IPS-NIHi7 (cell line): Measurements from ENCODE around the gene TESK2.
A peak's percentile ranks its signal among the peaks of the same experiment; 100 is the strongest.
"Not testable (repeated sequence)": the region's sequence is repeated elsewhere in the genome, so short reads cannot be mapped to it uniquely, and the experiment has no call there.

Experiments
- DNase-seq: peaks from one replicate; pipeline ENCODE4 v3.0.0; 2012; ENCODE audit warnings: mixed read lengths; ENCODE audit errors: extremely low spot score

TESK2 gene, protein sequence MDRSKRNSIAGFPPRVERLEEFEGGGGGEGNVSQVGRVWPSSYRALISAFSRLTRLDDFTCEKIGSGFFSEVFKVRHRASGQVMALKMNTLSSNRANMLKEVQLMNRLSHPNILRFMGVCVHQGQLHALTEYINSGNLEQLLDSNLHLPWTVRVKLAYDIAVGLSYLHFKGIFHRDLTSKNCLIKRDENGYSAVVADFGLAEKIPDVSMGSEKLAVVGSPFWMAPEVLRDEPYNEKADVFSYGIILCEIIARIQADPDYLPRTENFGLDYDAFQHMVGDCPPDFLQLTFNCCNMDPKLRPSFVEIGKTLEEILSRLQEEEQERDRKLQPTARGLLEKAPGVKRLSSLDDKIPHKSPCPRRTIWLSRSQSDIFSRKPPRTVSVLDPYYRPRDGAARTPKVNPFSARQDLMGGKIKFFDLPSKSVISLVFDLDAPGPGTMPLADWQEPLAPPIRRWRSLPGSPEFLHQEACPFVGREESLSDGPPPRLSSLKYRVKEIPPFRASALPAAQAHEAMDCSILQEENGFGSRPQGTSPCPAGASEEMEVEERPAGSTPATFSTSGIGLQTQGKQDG

GRCh38 chr1:45490626-45491486, at the start of gene TESK2:
TSS of gene TESK2 (minus strand) at chr1:45491163. CDS start at chr1:45457785, 33,378 bp downstream.
- peak; percentile 98 for DNase-seq

DNA sequence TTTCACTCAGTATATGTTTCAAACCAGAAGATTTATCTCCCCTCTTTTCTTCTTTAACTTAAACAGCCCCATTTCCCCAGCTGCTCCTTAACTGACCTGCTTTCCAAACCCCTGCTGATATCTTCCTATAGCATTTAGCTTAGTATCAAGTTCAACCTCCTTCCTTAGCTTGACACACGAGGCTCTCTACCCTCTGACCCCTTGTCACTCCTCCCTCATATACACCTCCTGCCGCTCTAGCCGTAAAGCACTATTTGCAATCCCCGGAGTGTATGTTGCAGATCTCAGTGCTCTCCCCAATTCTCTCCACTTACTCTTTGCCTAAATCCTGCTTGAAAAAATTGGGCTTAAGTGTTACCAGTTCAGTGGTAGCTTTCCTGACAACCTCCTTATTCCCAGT, 45.9 kb upstream of the TESK2 start:
- DNase-seq, result no peak

DNA sequence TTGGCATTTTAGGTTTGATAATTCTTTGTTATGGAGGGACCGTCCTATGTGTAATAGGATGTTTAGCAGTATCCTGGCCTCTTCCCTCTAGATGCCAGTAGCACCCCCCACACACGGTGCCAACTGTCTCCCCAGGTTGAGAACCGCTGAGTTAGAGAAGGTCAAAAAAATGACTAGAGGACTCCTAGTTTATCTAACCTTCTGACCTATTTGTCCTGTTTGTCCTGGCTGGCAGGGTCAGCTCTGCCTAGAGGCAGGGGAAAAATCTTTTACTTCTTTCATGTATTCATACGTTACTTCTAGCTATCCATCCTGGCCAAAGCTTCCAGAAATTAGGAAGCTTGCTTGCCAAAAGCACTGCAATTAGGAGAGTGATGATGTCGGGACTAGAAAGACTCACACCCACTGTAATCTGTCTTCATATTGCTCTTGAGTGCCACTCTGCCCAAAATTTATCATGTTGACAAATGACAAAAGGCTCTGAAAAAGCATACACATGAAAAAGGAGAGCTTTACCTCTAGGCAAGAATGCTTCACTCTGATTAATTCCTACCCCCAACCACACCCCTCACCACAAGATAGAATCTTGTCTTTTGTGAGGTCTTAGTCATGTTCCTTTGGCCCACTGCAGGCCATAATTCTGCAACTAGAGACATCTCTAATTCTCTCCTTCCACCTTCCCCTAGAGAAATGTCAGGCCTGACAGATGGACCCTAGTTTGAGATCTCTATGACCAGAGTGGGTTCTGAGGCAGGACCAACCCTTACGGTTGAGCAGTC, 45.2 kb upstream of the TESK2 start:
- DNase-seq, result no peak

DNA sequence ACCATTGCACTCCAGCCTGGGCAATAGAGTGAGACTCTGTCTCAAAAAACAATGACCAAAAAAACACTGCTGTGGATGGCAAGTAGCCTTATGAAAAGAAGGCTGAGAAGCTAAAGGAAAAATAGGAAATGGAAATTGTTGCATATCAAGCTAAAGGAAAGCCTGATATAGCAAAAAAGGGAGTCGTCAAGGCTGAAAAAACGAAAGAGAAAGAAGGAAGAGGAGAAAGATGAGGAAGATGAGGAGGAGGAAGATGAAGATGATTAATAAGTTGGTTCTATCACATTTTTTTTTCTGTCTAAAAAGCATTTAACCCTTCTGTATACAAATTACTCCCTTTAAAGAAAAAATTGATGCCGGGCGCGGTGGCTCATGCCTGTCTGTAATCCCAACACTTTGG, 40.9 kb upstream of the TESK2 start:
- DNase-seq, result no peak

DNA sequence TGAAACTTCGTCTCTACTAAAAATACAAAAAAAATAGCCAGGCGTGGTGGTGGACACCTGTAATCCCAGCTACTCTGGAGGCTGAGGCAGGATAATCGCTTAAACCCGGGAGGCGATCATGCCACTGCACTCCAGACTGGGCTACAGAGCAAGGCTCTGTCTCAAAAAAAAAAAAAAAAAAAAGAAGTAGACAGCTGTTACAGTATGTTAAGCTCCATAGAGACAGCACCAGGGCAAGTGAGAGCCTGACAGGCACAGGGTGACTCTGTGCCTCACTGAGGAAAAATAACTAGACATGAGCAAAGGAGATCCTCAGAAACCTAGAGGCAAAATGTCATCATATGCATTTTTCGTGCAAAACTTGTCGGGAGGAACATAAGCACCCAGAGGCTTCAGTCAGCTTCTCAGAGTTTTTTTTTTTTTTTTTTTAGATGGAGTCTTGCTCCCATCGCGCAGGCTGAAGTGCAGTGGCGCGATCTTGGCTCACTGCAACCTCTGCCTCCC, 39.7 kb upstream of the TESK2 start:
- no peak for DNase-seq

- no peak for DNase-seq
Observed at GRCh38 chr1:45526135-45526644, 35.2 kb upstream of the TESK2 start.

- not testable (repeated sequence) for DNase-seq
Observed at GRCh38 chr1:45523975-45524374, 33.0 kb upstream of the TESK2 start.

DNA sequence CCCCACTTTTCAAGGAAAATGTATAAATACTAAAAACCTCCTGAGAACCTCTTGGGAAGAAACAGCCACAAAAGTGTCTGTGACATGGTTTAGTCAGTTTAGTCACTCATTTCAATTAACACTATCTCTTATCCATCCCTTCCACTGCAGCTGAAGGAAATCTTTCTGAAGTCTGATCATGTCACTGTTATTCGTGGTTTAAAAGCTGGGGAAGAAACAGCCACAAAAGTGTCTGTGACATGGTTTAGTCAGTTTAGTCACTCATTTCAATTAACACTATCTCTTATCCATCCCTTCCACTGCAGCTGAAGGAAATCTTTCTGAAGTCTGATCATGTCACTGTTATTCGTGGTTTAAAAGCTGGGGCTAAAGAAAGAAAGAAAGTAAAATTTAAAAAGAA, 32.6 kb upstream of the TESK2 start:
- DNase-seq, result not testable (repeated sequence)

DNA sequence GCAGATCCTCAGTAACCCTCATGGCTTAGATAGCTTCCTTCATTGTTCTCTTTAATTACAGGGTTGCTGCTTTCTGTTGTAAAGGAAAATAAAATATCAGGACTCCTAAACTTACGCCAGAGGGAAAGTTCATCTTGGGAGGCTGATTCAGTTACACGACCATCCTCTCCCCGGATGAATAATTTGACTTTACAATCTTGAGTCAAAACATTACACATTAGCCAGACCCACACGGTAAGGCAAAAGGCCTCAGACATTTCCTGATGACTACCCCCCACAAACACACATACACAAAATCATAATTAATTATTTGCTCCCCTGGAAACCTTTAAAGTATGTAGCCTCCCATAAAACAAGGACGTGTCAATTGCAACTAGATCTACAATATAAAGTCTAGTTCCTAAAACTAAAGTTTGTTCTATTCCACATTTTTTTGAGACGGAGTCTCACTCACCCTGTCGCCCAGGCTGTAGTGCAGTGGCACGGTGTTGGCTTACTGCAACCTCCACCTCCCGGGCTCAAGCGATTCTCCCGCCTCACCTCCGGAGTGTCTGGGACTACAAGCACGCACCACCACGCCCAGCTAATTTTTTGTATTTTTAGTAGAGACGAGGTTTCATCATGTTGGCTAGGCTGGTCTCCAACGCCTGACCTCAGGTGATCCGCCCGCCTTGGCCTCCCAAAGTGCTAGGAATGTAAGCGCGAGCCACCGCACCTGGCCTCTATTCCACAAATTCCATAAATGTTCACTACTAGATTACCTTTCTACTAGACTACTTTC, 31.6 kb upstream of the TESK2 start:
- no peak for DNase-seq

DNA sequence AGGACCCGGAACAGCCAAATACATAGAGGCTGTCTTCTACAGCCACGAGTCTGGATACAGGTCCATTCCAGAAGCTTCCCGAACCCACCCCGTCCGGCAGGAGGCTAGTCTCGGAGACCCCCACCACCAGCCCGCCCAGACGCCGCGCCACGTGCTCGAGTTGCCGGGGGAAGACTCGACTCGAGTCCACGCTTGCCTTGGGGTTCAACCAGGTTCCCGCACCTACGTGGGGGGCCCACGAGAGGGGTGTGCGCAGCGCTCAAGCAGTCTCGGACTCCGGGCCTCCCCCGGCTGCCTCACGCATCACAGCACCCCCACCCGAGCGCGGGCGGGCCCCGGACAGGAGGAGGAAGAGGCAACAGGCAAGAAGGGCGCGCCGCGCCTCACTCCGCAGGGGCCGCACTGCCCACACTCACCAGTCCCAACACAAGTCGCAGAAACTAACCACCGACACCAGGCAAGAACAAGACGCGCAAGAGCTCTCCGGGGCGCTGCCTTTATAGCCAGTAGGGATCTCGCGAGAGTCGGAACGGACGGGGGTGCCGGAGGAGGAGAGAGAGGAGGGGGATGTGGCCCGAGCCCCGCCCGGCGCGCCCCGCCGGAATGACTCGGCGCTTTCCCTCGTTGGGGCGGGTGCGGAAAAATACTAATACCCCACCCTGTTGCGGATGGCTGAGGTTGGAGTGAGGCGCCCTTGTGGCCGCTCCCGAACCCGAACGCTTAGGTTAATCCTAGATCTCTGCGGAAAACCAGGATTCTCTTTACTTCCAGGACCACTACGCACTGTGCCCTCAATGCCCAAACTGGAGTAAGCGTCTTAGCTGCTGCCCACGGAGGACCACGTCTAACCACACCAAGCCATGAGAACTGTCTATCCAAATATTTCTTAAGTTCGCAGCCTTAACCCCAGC, 30.7 kb upstream of the TESK2 start, which contains the start of gene PRDX1:
Gene PRDX1, minus strand, starts transcription at position 472 of the 911 bp plus-strand sequence. CDS start 2,841 bp downstream, outside the sequence.
- DNase-seq, result peak; percentile 96

GRCh38 chr1:45519774-45520173, 28.8 kb upstream of the TESK2 start:
- DNase-seq, result not testable (repeated sequence)

- no peak for DNase-seq
Observed at GRCh38 chr1:45518910-45519309, 27.9 kb upstream of the TESK2 start.

DNA sequence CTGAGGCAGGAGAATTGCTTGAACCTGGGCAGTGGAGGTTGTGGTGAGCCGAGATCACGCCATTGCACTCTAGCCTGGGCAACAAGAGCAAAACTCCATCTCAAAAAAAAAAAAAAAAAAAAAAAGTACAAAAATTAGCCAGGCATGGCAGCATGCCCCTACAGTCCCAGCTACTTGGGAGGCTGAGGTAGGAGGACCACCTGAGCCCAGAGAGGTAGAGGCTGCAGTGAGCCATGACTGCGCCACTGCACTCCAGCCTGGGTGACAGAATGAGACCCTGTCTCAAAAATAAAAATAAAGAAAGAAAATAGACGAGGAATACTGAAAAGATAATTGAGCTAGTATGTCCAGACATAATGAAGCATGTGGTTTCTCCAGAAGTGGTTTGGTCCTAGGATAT, 27.4 kb upstream of the TESK2 start:
- DNase-seq, result not testable (repeated sequence)

DNA sequence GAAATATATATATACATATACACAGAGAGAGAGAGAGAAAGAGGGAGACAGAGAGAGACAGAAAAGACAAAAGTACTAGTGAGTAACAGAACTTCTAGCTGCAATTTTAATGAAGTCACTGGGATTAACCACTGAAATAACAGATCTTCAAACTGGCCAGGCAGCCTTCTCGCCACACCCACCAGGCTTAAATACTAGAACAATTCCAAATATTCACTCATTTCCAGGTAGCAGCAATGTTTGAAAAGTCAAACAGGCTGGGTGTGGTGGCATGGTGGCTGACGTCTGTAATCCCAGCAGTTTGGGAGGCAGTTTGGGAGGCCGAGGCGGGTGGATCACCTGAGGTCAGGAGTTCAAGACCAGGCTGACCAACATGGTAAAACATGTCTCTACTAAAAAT, 25.5 kb upstream of the TESK2 start:
- DNase-seq, result no peak

DNA sequence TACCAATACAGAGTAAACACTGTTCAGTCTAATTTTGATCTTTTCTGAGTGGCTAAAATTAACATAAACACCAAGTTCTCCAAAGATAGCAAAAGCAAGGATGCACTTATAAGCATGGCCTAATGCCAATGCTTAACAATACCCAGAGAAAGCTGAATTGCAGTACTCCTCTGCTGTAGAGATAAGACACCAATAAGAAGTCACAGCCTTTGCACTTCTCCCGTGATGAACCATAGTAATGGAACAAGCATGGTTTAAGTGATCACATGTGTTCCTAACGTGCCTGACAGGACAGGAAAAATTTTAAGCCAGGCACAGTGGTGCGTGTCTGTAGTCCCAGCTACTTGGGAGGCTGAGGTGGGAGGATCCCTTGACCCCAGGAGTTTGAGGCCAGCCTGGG, 25.1 kb upstream of the TESK2 start:
- DNase-seq, result no peak

GRCh38 chr1:45513532-45514260, 22.7 kb upstream of the TESK2 start:
- not testable (repeated sequence) for DNase-seq

DNA sequence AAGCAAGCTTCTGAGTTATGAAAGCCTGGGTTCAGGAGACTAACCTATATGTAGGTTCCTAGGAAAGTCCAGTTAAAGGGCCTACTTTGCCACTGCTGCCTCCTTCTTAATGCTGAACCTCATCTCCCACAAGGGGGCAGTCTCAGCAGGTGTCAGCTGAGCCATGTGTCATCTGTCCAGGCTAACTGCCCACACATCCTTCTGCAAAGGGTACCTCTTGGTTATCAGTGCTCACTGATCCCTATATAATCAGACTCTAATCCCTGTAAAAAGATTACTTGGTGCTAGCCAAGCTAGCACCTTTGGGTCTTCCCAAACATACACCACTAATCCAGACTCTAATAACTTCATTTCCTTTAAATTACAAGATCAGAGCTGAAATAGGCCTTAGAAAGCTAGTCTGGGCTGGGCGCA, 21.7 kb upstream of the TESK2 start:
- peak; percentile 55 for DNase-seq

- DNase-seq, result no peak
Observed at GRCh38 chr1:45510972-45511527, 20.1 kb upstream of the TESK2 start.
